NCI-H345 treated with DMSO at 0.1 percent for 48 hours (cell line): Measurements from ENCODE around the gene EXOC4.
"Not testable (repeated sequence)": the region's sequence is repeated elsewhere in the genome, so short reads cannot be mapped to it uniquely, and the experiment has no call there.

Experiments used
- DNase-seq: peaks from one replicate; lab custom pipeline; 2025; ENCODE audit not compliant: unreplicated experiment; lab: John Stamatoyannopoulos, UW

The EXOC4 gene

DNA sequence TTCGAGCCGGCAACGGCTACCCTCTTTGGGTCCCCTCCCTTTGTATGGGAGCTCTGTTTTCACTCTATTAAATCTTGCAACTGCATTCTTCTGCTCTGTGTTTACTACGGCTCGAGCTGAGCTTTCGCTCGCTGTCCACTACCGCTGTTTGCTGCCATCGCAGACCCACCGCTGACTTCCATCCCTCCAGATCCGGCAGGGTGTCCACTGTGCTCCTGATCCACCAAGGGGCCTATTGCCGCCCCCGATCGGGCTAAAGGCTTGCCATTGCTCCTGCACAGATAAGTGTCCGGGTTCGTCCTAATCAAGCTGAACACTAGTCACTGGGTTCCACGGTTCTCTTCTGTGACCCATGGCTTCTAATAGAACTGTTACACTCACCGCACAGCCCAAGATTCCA is 653.7 kb downstream of the EXOC4 start:
- not testable (repeated sequence) for DNase-seq

DNA sequence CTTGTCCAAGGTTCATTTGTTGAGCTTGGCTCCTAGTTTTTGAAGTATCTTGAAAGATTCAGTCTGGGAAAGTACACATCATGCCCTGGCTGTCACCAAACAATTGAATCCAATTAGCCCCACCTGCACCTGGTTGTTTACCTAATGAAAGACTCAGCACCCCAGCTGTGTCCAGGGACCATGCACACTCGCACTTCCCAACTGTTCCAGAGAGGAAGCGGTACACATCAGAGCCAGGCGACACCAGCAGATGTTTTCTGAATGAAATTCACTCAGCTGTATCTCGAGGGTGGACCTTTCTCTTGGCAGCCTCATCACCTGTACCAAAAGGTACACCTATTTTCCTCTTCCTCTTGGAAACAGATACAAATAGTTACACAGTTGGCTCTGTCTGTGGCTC is 657.9 kb downstream of the EXOC4 start:
- DNase-seq: peak; percentile 89

- no peak for DNase-seq
Observed at GRCh38 chr7:133911724-133912123, 658.8 kb downstream of the EXOC4 start.

GRCh38 chr7:133912916-133913697 is 660.2 kb downstream of the EXOC4 start:
- no peak for DNase-seq

DNA sequence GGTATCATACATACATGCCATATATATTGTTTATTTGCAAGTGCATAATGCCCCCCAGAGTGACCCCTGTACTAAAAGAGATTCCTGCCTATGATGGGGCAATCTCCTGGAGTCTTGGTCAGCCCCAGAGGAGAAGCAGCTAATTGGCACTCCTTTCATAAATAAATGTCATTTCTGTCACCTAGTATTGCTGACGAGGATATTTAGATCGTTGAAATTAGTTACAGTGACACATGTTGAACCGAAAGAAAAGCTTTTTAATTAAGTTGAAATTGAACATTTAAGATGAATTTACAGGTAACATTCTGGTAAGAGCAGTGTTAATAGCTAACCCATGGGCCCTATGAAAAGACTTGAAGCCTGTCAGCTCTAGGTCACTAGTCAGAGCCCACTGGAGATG is 663.7 kb downstream of the EXOC4 start:
- DNase-seq: no peak

DNA sequence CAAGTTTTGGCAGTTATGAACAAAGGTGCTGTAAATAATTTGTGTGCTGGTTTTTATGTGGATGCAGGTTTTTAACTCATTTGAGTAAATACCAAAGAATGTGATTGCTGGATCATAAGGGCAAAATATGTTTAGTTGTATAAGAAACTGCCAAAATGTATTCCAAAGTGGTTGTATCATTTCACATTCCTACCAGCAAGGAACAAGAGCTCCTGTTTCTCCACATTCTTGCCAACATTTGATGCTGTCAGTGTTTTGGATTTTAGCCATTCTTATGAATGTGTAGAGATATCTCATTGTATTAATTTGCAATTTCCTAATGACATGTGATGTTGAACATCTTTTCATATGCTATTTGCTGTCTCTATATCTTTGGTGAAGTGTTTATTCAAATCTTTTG is 666.9 kb downstream of the EXOC4 start:
- DNase-seq: no peak

GRCh38 chr7:133921635-133922182 is 668.8 kb downstream of the EXOC4 start:
- DNase-seq: no peak

DNA sequence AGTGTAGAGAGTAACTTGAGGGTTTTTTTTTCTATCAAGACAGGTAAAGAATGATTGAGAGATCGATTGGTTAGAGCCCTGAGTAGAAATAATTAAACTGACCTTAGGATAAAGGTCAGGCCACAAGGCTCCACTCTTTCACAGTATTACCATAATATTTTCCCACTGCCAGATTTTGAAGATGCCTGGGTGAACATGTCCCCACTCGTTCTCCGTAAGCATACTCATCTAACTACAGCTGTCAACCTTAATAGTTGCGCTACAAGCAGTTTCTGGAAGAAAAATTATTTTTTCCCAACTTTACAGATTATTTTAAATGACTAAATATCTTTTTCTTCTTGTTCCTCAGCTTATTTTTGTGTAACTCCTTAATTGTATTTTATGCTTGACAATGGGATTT is 671.1 kb downstream of the EXOC4 start:
- DNase-seq: no peak

DNA sequence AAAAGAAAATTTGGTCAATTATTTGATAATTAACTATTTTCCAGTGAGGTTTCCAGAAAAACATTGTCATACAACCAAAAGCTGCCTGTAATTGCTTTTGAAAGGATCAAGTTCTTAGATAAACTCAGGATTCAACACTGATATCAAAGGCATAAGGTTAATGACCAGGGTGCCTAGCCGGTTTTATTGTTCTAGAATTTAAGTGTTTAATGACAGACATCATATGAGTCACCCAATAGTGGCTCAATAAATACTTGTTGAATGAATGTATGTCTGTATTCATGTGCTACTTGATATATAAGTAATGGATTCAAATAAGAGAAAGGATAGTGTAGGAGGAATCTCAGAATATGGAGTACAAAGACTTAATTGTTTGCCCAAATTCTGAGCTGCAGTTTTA is 678.2 kb downstream of the EXOC4 start:
- no peak for DNase-seq

GRCh38 chr7:133932591-133932990 is 679.7 kb downstream of the EXOC4 start:
- DNase-seq: no peak

GRCh38 chr7:133934262-133934976 is 681.5 kb downstream of the EXOC4 start:
- no peak for DNase-seq

- no peak for DNase-seq
Observed at GRCh38 chr7:133934977-133935330, 682.1 kb downstream of the EXOC4 start.

DNA sequence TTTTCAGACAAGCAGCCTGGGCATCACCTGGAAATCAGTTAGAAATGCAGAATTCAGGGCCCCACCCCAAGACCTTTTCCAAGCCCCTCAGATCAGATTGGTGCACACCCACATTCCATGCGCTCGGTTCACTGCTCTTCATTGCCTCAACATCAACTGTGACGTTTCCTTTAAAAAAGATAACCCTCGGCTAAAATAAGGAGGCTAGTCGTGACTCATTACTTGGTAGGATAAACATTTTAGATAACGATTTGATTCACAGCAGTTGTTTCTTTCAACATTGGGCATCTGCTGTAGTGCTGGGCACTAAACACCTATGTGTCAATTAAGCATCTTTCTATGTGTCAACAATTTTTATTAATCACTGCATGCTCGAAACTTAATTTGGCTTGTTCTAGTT is 683.2 kb downstream of the EXOC4 start:
- DNase-seq: no peak

- DNase-seq: no peak
Observed at GRCh38 chr7:133937786-133938185, 684.9 kb downstream of the EXOC4 start.

DNA sequence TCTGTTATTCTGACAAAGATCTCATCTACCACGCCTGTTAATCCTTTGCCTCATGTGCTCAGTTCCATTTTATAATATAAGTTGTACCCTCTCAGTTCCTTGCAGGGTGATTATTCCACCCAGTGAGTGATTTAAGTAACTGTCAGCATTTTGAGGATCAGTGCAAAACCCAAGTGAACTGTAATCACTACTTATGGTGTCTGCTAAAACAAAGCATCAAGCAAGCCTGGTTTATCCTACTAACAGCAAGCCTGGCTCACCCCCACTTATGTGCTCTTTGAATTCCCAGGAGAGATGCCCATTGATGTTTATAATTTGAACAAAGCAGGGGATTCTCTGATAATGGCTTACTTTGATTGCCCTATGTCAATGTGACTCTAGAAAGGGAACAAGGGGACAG is 687.5 kb downstream of the EXOC4 start:
- DNase-seq: peak; percentile 3

- no peak for DNase-seq
Observed at GRCh38 chr7:133941496-133941895, 688.6 kb downstream of the EXOC4 start.

- no peak for DNase-seq
Observed at GRCh38 chr7:133945497-133945896, 692.6 kb downstream of the EXOC4 start.

DNA sequence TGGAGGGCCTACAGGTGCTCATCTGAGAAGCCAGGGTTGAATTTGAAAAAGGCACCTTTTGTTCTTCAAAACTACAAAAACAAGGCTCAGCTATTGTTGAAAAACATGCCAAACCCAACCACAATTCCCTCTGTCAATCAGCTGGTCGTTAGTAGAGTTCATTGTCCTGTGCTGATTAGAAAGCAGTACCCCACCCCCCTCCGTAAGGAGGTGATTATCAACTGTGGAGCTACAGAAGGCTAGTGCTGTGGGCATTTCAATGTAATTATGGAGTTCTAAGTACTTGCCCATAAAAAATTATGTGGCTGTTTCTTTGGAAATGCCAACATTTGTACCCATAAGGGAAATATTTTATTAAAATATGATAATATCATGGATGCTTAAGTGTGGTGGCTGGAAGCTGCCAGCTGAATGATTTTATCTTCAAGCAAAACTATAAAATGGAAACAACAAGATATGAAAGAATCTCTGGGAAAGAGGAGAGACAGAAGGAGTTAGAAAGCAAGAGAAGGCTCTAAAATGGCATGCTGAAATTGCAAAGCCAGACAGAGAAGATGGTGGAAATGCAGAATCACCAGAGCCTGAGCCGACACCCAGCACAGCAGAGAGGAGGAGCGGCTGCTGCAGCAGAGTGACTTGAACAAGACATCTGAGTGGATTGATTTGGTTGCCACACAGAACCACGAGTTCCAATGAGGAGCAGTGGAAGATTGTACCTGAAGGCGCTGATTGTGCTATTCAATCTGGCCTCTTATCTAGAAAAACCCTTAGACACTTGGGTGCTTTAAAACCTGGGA is 694.8 kb downstream of the EXOC4 start:
- no peak for DNase-seq

DNA sequence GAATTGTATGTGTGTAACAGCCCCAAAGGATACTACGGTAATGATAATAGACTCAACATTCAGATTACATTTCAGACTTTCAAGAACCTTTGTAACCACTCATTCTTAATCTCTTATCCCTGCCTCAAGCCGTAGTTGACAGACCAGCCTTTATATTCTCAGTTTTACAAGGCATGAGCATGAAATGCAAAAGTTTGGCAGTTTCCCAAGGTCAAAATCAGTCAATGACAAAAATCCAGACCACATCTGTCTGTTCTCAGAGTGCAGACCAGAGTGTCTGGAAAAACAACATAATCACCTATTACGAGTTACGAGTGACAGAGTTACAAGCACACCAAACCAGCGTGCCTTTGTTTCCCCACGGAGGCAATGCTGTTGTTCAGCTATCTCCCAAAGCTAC is 695.7 kb downstream of the EXOC4 start:
- no peak for DNase-seq

DNA sequence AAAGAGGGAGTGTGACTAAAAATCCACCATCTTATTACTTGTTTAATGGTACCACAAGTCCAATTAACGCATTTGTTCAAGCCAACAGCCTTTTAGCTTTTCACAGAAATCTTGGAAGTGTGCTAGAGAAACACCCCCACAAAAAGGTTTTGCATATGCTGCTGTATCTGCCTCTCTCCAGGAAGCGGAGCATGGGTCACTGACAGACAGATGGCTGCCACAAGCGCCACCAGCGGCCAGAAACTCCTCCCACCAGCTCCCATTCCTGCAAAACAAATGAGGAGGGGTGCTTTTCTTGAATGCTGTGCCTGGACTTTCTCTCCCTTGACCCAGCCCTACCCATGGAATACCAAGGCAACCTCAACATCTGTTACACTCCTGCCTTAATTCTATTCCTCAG is 698.0 kb downstream of the EXOC4 start:
- no peak for DNase-seq

- DNase-seq: no peak
Observed at GRCh38 chr7:133955208-133955607, 702.3 kb downstream of the EXOC4 start.

DNA sequence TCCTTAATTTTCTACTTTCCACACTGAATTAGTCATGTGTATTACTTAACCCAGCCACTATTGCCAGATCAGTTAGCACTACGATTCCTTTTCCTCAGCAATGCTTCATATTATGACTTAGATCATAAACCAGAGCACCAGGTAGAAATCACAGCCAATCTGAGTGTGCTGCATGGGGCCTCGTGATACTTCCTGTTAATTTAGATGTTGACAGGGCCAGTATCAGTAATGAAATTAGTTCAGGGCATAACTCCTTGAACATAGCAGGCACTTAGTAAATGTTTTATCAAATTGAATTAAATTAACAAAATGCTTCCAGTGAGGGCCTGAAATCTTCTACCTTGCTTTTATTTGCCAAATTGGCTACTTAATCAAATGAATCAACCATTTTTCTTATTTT is 705.0 kb downstream of the EXOC4 start:
- no peak for DNase-seq
